Fibroblast of skin of right biceps (primary cell): ENCODE results near the gene TIGD4.

Experiments used
- DNase-seq: peaks from one replicate; pipeline ENCODE4 v3.0.0-alpha.2; 2013

TIGD4 gene

GRCh38 chr4:152779513-152780266 lies at the start of gene TIGD4, which contains the start of gene ARFIP1:
Gene TIGD4 (minus strand): TSS chr4:152779730. CDS start chr4:152771004, 8,726 bp downstream.
Gene ARFIP1 (plus strand): TSS chr4:152779954. CDS start chr4:152829634, 49,680 bp downstream.
- DNase-seq: peak; percentile 97

- no peak for DNase-seq
Observed at GRCh38 chr4:152828122-152828521, 48.6 kb upstream of the TIGD4 start.

- DNase-seq: no peak
Observed at GRCh38 chr4:152825336-152825735, 45.8 kb upstream of the TIGD4 start.

GRCh38 chr4:152824561-152824960 lies 45.0 kb upstream of the TIGD4 start:
- no peak for DNase-seq

GRCh38 chr4:152822323-152822722 lies 42.8 kb upstream of the TIGD4 start:
- DNase-seq: no peak

GRCh38 chr4:152820073-152820472 lies 40.5 kb upstream of the TIGD4 start:
- no peak for DNase-seq

GRCh38 chr4:152819026-152819645 lies 39.6 kb upstream of the TIGD4 start:
- no peak for DNase-seq

- DNase-seq: no peak
Observed at GRCh38 chr4:152817331-152817730, 37.8 kb upstream of the TIGD4 start.

GRCh38 chr4:152815078-152815477 lies 35.5 kb upstream of the TIGD4 start:
- no peak for DNase-seq

GRCh38 chr4:152810715-152811287 lies 31.3 kb upstream of the TIGD4 start:
- no peak for DNase-seq

GRCh38 chr4:152808670-152809069 lies 29.1 kb upstream of the TIGD4 start:
- DNase-seq: no peak

GRCh38 chr4:152807294-152807829 lies 27.8 kb upstream of the TIGD4 start:
- DNase-seq: peak; percentile 70

- peak; percentile 6 for DNase-seq
Observed at GRCh38 chr4:152806501-152807125, 27.1 kb upstream of the TIGD4 start.

- no peak for DNase-seq
Observed at GRCh38 chr4:152805818-152806217, 26.3 kb upstream of the TIGD4 start.

- DNase-seq: no peak
Observed at GRCh38 chr4:152805071-152805650, 25.6 kb upstream of the TIGD4 start.

- DNase-seq: no peak
Observed at GRCh38 chr4:152803541-152803940, 24.0 kb upstream of the TIGD4 start.

GRCh38 chr4:152795891-152796290 lies 16.4 kb upstream of the TIGD4 start:
- no peak for DNase-seq

GRCh38 chr4:152786627-152787026 lies 7.1 kb upstream of the TIGD4 start:
- no peak for DNase-seq

- DNase-seq: peak; percentile 49
Observed at GRCh38 chr4:152785639-152786615, 6.4 kb upstream of the TIGD4 start.

- peak; percentile 68 for DNase-seq
Observed at GRCh38 chr4:152784490-152785350, 5.2 kb upstream of the TIGD4 start.
